ENCODE measurements around the gene TDP2. TPM values are rescaled to one million over a fixed set of nuclear protein-coding genes. Genes with fewer than 3 reads are reported as not detected.

The TDP2 gene
- total RNA-seq, 1 experiment from 2014 or later: 30.2 TPM

DNA sequence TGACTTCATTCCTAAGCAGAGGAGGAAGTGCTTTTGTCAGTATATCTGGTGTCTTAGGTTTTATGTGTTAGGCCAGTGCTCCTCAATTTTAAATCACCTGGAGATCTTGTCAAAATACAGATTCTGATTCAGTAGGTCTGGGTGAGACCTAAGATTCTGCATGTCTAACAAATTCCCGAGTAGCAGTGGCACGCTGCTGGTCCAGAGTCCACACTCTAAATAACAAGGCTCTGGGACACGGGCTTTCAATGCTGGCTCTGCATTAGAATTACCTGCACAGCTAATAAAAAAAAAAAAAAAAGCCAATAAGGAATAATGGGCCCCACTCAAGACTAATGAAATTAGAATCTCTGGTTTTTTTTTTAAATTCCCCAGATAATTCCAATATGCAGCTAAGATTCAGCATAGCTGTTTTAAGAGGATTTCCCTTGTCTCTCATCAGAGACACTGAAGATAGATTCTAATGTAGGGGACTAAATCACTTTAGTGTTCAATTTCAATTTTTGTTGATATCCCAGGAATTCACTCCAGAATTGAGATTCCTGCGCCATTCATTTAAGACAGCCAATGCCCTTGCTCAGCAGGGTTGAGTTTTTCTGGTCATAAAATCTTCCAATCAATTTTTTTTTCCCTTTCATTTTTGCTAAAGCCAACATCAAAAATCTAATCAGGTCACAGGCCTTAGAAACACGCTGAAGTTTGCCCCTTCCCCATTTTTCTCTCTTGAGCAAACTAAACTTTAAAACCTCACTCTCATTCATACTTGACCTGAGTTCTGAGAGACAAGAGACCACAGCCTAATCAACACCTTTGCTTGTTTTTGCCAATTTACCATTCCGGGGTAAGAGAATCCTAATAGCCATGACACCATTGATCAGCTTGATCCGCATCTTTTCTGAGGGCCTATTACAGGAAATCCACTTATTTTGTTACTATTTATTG lies 2.4 kb downstream of the TDP2 start:
- no peaks in the 10 kb centered on the region for H3K9me3 ChIP-seq (ENCODE audit: control insufficient read depth in 1 of 2, insufficient read depth in 1 of 2, low read depth in 1 of 2, low read length in 2 of 2)
- ATAC-seq: no peak
- H3K27ac ChIP-seq (ENCODE audit: low read depth, low read length): no peak overlapping the region
- no peaks in the 10 kb centered on the region for H3K9me2 ChIP-seq (ENCODE audit: insufficient read depth)
- H3K4me3 ChIP-seq (replicated peaks in 1 of 2; ENCODE audit: low read depth in 1 of 2, low read length in 2 of 2): no peak overlapping the region
- peaks cover 37% of the 10 kb centered on the region for H3K79me2 ChIP-seq (ENCODE audit: insufficient read depth, low read length)
- no peak for DNase-seq (ENCODE audit: low read depth, low spot score)
- H3K36me3 ChIP-seq (ENCODE audit: control insufficient read depth in 1 of 2, insufficient read depth in 2 of 2, low read length in 2 of 2): peaks cover 9 to 11% of the 10 kb centered on the region in 2 experiments; a peak in 2 of 4 replicates
- no peak for TF ChIP-seq SRF (IDR thresholded peaks at IDR 0.05; ENCODE audit: low read depth)
- no peak for TF ChIP-seq ZFX (IDR thresholded peaks at IDR 0.05)
- TF ChIP-seq POLR2AphosphoS5 (IDR thresholded peaks at IDR 0.05; ENCODE audit: low read depth, low read length): no peak
- TF ChIP-seq, protein P1, sequence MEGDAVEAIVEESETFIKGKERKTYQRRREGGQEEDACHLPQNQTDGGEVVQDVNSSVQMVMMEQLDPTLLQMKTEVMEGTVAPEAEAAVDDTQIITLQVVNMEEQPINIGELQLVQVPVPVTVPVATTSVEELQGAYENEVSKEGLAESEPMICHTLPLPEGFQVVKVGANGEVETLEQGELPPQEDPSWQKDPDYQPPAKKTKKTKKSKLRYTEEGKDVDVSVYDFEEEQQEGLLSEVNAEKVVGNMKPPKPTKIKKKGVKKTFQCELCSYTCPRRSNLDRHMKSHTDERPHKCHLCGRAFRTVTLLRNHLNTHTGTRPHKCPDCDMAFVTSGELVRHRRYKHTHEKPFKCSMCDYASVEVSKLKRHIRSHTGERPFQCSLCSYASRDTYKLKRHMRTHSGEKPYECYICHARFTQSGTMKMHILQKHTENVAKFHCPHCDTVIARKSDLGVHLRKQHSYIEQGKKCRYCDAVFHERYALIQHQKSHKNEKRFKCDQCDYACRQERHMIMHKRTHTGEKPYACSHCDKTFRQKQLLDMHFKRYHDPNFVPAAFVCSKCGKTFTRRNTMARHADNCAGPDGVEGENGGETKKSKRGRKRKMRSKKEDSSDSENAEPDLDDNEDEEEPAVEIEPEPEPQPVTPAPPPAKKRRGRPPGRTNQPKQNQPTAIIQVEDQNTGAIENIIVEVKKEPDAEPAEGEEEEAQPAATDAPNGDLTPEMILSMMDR (IDR thresholded peaks at IDR 0.05 in 2 of 3, conservative IDR thresholded peaks at IDR 0.05 in 1 of 3; ENCODE audit: borderline replicate concordance in 1 of 3, insufficient read depth in 1 of 3, low read depth in 2 of 3, low read length in 2 of 3): no peak
- TF ChIP-seq CBX3 (IDR thresholded peaks at IDR 0.05; ENCODE audit: low read depth): no peak
- no peak for TF ChIP-seq EZH2 (IDR thresholded peaks at IDR 0.05)
- TF ChIP-seq, protein P2, sequence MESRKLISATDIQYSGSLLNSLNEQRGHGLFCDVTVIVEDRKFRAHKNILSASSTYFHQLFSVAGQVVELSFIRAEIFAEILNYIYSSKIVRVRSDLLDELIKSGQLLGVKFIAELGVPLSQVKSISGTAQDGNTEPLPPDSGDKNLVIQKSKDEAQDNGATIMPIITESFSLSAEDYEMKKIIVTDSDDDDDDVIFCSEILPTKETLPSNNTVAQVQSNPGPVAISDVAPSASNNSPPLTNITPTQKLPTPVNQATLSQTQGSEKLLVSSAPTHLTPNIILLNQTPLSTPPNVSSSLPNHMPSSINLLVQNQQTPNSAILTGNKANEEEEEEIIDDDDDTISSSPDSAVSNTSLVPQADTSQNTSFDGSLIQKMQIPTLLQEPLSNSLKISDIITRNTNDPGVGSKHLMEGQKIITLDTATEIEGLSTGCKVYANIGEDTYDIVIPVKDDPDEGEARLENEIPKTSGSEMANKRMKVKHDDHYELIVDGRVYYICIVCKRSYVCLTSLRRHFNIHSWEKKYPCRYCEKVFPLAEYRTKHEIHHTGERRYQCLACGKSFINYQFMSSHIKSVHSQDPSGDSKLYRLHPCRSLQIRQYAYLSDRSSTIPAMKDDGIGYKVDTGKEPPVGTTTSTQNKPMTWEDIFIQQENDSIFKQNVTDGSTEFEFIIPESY (IDR thresholded peaks at IDR 0.05; ENCODE audit: extremely low read depth, insufficient replicate concordance, low read length): no peak
- TF ChIP-seq SIN3A (IDR thresholded peaks at IDR 0.05; ENCODE audit: low read depth): no peak
- TF ChIP-seq FOSL1 (IDR thresholded peaks at IDR 0.05; ENCODE audit: low read depth): no peak
- TF ChIP-seq ZNF274 (IDR thresholded peaks at IDR 0.05; ENCODE audit: low read depth, low read length): no peak
- no peak for TF ChIP-seq YY1 (IDR thresholded peaks at IDR 0.05; ENCODE audit: extremely low read depth, insufficient replicate concordance, low read depth, low read length)
- TF ChIP-seq, protein P3, sequence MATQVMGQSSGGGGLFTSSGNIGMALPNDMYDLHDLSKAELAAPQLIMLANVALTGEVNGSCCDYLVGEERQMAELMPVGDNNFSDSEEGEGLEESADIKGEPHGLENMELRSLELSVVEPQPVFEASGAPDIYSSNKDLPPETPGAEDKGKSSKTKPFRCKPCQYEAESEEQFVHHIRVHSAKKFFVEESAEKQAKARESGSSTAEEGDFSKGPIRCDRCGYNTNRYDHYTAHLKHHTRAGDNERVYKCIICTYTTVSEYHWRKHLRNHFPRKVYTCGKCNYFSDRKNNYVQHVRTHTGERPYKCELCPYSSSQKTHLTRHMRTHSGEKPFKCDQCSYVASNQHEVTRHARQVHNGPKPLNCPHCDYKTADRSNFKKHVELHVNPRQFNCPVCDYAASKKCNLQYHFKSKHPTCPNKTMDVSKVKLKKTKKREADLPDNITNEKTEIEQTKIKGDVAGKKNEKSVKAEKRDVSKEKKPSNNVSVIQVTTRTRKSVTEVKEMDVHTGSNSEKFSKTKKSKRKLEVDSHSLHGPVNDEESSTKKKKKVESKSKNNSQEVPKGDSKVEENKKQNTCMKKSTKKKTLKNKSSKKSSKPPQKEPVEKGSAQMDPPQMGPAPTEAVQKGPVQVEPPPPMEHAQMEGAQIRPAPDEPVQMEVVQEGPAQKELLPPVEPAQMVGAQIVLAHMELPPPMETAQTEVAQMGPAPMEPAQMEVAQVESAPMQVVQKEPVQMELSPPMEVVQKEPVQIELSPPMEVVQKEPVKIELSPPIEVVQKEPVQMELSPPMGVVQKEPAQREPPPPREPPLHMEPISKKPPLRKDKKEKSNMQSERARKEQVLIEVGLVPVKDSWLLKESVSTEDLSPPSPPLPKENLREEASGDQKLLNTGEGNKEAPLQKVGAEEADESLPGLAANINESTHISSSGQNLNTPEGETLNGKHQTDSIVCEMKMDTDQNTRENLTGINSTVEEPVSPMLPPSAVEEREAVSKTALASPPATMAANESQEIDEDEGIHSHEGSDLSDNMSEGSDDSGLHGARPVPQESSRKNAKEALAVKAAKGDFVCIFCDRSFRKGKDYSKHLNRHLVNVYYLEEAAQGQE (IDR thresholded peaks at IDR 0.05; ENCODE audit: low read depth): no peak
- no peak overlapping the region for H3K9ac ChIP-seq (ENCODE audit: low read length)
- POLR2A ChIA-PET: no interaction called here
- intact Hi-C loops (cut with micrococcal nuclease): no loop called here
- CTCF ChIA-PET: no interaction called here
- no peak overlapping the region for H3K4me2 ChIP-seq (ENCODE audit: low read length)
- no peaks in the 10 kb centered on the region for H3K27me3 ChIP-seq (ENCODE audit: insufficient read depth, low read length)
- H2AFZ ChIP-seq (ENCODE audit: low read depth, low read length, poor library complexity, severe bottlenecking): no peak overlapping the region
- BruUV-seq (replicated peaks): no TSS peak
- peaks cover 7 to 16% of the 10 kb centered on the region in 2 experiments; a peak in 3 of 4 replicates for H3K4me1 ChIP-seq (ENCODE audit: control insufficient read depth in 1 of 2, insufficient read depth in 2 of 2, low read length in 2 of 2)
- RAD21 ChIA-PET (ENCODE audit: low non-redundant PET in 1 of 2, low total read pairs in 2 of 2, uncharacterized antibody in 2 of 2, unreplicated experiment in 2 of 2): no interaction called here
- H4K20me1 ChIP-seq (ENCODE audit: insufficient read depth): no peaks in the 10 kb centered on the region

Measured in HCT116 (cell line).